IPS-NIHi7 (cell line): ENCODE measurements around the gene UBE2V1.
"Not testable (repeated sequence)": the region's sequence is repeated elsewhere in the genome, so short reads cannot be mapped to it uniquely, and the experiment has no call there.

Experiments used
- DNase-seq: peaks from one replicate; pipeline ENCODE4 v3.0.0; 2012; ENCODE audit warnings: mixed read lengths; ENCODE audit errors: extremely low spot score

UBE2V1 gene

DNA sequence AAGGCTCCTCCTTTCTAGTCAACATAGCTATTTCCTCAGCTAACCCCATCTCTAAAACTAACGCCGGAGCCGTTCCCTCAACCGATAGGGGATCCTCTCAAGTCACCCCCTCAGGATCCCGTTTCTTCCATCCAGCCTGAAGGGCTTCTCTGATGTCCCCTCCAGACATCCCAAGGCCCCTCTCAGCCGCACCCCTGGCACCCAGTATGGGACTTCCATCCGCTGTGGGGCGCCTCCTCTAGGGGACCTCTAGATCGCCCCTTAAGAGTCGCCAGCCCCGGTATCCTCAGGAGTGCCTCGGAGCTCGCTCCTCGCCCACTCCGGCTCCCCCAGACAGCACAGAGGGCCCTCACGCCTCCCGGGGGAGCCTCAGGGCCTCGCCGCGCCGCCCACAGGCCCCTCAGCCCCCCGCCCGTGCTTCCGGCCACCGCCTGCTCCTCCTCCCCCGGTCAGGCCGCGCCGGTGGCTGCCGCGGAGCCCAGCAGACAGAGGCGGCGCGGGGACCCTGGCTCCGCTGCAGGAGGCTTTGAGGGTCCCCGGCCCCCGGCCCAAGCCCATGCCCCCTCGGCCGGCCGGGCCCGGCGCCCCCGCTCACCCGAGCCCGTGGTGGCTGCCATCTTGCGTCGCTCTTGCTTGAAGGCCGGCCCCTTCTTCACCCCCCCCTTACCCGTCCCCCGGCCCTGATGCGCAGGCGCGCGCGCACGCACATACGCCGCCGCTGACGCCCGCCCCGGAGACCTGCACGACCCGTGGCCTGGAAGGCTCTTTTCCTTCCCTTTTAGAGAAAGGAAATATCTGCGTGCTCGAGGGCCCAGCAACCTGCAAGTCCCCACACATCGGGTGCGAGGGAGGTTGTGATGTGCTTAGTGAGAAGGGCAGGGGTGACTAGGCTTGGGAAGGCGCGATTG, at the start of gene UBE2V1:
TSS of gene UBE2V1 (minus strand) at position 639 of the 908 bp plus-strand sequence. CDS start at position 617, 22 bp downstream.
- DNase-seq: peak; percentile 94

DNA sequence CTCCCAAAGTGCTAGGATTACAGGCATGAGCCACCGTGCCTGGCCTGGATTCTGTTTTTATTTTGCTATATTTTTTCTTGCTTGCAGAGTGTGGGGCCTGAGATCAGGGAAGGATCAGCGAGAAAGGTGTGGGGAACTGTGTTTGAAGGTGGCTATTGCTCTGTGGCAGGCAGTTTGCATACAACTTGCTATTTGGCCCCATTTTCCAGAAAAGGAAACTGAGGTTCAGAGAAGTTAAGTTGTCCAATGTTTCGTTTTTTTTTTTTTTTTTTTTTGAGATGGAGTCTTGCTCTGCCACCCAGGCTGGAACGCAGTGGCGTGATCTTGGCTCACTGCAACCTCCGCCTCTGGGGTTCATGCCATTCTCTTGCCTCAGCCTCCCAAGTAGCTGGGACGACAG, 48.5 kb upstream of the UBE2V1 start:
- DNase-seq: not testable (repeated sequence)

DNA sequence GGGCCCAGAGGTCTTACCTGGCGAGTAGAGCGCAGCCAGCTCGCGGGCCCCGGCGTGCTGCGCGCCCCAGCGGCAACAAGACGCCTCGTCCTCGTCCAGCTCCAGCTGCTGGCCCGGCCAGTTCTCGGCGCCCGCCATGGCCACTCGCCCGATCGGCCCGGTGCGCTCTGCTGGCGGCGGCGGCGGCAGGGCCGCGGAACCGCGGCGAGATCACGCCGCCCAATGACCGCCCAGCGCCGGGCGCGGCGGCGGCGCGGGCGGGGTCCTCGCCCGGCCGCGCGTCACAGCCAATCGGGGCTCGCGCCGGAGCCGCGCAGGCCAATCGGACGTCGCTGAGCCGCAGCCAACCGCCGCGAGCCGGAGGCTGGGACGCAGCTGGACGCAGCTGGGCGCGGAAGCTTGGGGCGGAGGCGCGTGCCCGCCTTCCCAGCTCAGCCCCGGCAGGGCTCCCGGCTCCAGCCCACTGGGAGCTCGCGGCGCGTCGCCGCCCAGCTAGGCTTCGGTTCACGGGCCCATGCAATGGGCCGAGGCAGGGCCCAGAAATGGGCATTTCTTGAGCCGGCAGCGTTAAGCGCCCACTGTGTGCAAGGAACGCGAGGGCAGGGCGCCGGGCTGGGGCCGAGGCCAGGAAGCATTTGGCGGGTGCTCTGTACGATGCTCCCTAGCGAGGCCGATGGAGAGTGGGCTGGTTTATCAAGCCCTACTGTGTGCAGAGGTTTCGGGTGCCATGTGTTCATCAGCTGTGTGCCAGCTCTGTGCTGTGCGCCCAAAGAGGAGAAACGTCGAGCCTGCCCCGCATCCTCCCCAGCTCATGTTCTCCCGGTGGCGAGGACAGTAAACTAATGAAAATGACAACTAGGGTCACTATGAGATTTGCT, 40.8 kb upstream of the UBE2V1 start, which contains the start of gene PEDS1:
TSS of gene PEDS1 (minus strand) at position 224 of the 878 bp plus-strand sequence. CDS start at position 138, 86 bp downstream.
- peak; percentile 98 for DNase-seq

DNA sequence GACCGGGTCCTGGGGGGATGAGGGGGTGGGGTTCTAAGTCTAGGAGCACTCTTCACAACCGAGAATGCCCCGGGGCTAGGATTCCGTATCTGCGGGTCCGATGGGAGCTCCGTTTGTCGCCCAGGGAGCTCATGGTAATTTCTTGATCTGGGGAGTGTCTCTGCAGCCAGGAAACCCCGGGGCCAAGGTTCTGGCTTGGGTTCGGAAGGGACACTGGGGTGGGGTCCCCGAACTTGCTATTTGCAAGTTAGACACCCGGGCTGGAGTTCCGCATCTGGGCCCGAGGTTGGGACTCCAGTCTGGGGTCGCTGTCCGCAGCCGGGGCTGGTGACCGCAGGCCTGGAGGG, 40.2 kb upstream of the UBE2V1 start:
- no peak for DNase-seq

DNA sequence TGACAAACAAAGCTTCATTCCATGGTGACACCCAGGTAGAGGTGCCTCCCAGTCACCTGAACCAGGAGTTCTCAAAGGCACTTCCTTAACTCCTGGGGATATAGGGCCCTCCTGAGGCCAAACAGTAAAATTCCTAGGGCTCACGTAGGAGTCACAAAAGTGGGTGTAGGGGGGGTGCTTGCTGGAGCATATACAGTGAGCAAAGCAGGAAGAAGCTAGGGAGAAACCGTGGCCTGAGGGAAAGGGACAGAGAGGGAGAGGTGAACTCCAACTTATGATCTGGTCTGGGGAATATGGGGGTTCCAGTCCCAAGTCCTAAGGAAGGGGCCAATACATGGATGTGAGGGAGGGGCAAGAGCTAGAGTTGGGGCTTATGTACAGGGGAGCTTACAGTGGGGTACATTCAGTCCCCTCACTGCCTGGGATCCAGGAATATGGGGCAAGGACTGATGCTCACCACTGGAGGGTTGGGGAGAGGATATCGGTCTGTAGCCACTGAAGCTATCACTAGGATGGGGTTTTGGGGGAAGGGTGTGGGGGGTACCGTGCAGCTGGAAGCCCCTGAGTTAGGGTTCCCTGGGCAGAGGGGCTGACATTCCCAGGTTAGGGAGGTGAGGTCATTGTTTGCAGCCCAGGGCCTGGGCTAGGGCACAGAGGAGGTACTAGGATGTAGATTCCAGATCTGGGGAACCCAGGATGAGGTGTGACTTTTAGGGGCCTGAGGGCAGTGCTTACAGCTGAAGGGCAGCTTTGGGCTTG, 39.6 kb upstream of the UBE2V1 start:
- no peak for DNase-seq

DNA sequence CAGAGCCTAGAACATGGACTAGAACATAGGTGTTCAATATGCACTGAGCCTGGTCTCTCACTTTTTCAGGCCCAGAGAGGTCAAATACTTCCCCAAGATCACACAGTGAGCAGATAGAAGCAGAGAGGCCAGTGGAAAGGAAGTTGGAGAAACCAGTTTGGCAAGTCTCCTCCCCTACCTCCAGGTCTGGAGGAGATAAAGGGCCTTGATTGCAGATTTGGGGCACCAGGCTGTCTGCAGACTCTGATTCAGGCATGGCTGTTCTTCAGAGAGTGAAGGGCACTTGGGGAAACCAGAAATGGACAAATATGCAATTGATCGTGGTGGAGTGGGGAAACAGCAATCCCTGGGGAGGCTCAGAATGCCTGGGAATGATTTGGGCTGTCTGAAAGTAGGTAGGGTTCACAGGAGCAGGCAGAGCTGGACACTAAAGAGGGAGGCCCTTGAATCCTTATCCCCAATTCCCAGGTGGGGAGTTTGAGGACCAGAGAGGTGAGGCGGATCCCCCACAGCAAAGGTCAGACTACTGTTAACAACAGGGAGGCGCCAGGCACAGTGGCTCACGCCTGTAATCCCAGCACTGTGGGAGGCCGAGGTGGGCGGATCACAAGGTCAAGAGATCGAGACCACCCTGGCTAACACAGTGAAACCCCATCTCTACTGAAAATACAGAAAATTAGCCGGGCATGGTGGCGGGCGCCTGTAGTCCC, 38.2 kb upstream of the UBE2V1 start:
- no peak for DNase-seq

DNA sequence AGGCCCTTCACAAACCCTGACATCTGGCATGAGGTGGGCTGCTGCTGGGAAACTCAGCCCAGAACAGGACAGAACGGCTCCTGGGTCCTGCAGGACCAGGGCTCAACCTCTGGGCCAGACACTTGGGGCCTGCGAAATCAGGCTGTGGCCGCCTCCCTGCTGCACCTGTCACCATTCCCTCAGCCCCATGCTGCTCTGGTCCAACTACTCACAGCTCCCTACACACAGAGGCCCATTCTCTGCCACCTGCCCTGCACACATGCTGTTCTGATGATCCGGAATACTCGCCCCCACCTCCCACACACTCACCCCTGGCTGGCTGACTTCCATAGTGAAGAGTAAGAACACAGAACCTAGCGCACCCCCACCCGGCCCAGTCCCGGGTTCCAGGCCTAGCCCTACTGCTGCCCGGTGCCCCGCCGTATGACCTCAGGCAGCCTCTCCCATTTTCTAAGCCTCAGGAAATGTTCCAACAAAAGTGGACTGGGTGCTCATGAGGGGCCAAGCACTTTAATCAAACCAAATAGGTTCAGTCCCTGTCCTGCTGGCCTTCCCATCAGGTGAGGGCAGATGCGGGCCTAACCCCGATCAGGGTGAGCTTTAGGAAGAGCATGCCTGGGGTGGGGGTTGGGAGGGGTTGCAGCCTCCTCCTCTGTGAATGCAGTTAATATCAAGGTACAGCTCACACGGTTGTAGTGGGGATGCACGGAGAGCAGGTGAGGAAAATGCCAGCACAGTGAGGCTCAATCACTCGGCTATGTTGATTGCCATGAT, 36.7 kb upstream of the UBE2V1 start:
- no peak for DNase-seq

DNA sequence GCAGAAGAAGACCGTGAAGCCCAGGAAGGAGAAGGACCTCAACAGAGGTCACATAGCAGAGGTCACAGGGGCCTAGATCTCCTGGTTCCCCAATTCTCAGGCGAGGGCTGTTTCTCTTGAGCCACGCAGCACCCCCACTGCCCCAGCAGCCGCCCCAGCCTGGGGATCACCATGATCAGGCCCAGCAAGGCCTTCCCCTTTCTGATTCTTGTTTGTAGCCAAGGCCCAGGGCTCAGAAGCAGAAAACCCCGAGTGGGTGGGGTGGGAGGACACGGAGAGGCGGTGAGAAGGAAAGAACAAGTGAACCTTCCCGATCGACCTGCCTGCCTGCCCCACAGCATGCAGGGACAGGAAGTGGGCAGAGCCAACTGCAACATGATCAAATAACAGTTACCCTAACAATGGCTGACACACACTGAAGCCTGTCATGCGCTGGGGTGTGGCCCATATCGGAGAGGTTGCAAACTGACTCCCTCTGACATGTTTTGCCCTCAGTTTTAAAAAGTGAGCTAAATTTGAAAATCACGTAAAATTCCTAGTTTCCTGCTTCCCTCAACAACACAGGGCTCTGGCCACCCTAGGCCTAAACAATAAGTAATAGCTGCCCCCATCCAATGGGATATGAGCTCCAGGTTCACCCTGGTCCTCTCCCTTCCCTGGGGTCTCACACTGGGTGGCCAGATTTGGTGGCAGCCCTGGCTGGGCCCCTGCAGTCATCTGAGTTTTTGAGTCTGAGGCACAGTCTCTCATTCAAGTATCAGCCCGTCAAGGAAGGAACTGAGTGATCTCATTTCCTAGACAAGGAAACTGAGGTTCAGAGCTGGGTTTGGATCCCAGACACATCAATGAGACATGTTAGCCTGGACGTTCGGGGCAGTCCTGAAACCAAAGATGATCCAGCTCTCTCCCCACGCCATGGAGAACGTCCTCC, 34.0 kb upstream of the UBE2V1 start:
- DNase-seq: no peak

DNA sequence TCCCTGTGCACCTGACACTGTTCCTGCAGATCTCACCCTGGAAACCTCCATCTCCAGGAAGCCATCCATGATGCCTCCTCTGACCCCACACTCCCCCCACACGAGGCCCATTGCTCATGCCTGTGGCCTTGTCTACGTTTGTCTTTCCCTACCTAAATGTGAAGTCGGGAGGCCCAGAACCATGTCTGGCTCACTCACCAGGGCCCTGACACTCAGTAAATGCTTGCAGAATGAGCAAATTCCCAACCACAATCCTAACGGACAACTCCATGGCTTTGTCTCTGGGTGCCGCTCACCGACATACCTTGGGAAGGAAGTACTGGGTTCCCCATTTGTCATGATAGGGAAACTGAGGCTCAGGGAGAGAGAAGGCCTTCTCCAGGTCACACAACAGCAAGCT, 33.3 kb upstream of the UBE2V1 start:
- no peak for DNase-seq

DNA sequence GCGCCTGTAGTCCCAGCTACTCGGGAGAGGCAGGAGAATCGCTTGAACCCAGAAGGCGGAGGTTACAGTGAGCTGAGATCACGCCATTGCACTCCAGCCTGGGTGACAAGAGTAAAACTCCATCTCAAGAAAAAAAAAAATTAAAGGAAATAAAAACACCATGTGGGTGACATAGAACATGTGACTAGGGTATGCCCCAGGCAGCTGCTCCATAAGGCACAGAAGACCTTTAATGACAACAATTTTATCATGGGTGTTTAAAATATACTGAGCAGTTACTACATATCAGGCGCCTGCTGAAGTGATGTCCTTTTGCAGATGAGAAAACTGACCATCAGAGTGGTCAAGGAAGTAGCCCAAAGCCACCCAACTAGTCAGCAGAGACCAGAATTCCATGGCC, 32.6 kb upstream of the UBE2V1 start:
- no peak for DNase-seq

DNA sequence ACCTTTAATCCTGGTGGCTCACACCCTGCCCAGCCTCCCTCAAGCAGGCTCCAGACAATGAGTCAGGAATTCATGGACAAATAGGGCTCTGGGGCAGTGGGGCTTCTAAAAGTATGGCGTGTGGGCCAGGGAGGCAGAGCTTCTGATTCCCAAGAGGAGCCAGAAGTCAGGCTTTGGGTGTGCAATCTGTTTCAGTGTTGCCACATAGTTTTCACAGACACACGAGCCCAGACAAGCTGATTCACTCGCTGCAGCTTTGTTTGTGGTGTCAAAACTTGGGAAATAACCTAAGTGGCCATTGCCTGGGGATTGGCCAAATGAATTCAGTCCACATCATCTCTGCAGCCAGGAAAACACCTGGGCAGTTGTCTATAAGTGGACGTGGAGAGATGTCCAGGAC, 31.4 kb upstream of the UBE2V1 start:
- DNase-seq: no peak

DNA sequence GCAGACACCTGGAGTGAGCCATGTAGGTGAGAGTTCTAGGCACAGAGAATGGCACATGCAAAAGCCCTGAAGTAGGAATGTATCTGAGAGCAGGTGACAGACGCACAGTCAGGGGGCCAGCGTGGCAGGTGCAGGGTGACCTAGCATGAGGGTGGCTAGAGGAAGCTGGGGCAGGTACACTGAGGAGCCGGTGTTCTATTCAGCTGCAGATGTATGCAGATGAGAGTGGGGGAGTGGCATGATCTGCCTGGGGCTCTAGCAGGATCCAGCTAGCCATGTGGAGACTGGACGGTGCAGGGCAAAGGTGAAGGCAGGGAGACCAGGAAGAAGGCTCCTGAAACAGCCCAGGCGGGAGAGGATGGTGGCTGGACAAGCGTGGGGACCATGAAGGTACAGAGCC, 29.9 kb upstream of the UBE2V1 start:
- DNase-seq: peak; percentile 64

DNA sequence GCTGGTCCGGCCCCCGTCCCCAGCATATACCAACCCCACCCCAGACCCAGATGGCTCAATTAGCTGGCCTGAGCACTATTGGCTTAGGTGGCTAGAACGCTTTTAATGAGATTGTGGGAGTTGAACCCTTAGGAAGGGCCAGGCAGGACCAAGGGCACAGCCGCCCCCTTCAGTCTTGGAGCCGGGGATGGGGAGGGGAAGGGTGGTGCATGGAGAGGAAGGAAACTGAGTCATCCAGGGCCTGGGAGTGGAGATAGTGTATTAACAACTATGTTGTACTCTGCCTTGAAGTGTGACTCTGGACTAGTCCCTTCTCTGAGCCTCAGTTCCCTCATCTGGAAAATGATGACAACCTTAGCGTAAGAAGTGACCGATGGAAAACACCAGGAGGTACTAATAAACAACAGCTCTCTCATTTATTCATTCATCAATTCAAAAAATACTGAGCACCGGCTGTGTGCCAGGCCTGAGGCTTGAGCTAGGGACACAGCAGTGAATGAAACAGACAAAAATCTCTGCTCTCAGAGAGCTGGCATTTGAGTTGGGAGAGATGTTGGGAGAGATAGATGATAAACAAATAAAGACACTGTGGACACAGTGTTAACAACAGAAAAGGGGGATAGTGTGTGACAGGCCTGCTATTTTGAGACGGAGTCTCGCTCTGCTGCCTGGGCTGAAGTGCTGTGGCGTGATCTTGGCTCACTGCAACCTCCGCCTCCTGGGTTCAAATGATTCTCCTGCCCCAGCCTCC, 29.0 kb upstream of the UBE2V1 start:
- no peak for DNase-seq

DNA sequence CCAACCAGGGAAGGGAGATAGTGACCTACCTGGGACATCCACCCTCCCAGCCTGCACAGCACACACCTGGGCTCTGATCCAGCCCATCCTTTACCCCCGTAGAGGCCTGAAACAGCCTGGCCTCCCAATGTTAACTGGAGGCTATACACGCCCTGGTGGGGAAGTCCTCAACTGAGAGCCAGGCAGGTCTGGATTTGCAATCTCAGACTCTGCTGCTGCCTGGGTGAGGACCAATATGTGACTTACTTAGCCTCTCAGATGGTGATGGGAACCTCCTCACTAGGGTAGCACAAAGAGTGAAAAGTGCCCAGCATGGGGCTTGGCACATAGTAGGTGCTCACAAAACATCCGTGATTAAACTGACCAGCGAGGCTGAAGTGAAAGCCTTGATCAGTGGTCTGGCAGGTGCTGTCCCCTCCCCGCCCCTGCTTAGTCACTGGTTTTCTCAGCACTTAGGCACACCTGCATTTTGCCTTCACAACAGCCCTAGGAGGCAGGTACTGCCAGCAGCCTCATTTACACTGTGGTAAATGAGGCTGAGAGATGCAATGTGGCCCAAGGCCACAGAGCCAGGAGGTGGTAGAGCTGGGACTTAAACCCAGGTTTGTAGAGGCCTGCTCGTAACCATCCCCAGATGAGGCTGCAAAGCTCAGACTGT, 28.2 kb upstream of the UBE2V1 start:
- no peak for DNase-seq

DNA sequence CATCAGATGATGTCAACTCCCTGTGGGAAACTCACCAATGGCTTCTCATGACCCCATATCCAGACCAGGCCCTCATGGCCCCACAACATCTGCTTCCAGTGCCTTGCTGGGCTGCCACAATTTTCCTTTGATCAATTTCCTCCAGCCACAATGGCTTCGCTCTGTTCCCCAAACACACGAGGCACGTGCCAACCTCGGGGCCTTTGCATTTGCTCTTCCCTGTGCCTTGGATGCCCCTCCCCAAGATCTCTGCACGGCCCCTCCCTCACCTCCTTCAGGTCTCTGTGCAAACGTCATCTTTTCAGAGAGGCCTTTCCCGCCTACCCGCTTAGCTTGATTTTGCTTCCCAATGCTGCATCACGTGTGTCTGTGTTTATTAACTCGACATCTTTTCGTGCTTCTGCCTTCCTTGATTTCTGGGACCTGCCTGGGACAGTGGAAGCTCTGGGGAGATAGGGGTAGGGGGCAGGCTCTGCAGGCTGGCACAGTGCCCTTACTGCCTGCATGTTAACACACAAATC, 27.4 kb upstream of the UBE2V1 start:
- no peak for DNase-seq

DNA sequence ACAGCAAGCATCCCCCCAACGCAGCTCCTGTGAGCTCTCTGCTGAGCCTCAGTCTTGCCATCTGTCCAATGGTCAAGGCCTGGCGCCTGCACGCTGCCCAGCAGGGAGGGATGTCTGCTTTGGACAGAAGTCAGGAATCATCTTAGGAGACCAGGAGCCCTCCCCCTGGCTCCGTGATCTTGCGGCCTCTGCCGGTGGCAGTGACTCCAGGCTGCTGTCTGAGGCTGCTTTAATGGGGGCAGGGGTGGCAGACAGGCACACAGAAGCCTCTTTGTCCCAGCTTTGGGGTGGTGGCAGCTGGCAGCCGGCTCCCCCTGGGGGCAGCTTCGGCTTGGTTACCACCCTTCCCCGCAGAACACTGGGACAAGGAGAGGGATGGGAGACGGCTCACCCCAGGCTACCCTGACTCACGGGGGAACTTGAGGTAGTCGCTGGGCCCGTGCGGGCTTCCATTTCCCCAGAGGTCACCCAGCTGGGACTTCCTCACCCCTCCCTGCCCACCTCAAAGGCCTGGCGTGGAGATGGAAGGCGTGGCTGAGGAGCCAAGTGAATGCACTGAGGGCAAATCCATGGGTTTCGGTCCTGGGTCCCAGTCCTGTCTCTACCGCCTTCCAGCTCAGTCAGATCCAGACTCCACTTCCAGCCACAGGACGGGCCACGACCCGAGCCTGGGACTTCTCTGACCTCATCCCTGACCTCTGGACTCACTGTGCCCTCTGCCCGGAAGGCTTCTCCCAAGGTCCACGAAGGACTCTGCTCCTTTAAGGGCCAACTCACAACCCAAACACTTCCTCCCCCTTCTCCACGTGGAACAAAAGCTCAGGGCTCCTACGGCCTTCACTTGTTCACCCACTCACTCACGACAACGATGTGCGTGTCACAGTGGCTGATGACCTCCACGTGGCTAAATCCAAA, 25.8 kb upstream of the UBE2V1 start:
- no peak for DNase-seq

DNA sequence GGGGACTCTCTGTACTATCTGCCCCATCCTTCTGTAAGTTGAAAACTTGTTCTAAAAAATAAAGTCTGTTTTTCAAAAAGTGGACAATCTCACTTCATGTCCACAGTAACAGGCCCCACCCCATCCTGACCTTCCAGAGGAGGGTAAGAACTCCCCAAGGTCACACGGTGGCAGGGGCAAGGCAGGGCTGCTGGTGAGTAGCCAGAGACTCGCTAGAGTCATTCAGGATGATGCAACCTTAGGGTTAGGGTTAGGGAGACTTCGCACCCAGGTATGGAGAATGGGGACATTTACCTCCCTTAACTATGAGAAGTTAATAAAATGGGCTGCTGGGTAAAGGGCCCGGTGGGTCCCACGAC, 25.1 kb upstream of the UBE2V1 start:
- DNase-seq: no peak
